ENCODE measurements around the gene NLGN1. TPM values are rescaled to one million over a fixed set of nuclear protein-coding genes. Genes with fewer than 3 reads are reported as not detected.
"Not testable (repeated sequence)": the region's sequence is repeated elsewhere in the genome, so short reads cannot be mapped to it uniquely, and the experiment has no call there.

NLGN1 gene
- total RNA-seq, 4 donors from 2014 or later: 12.9 to 20.9 (median 18.0) TPM

DNA sequence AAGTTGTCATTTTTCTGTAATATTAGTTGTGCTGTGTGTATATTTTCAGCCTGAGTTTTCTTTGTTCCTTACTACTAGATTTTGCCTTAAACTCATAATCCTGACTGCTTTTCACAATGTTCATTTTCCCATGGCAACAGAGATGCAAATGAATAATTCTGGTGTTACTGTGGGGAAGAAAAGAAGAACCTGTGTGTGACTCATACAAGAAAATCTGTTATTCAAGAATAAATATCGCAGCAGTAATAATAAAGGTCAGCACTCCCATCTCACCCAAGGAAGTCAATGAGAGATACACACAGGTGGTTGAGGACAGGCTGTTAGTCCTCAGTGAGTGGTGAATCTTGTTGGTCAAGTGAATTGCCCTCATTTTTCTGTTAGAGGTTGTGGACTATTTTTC is 805.0 kb downstream of the NLGN1 start:
- TF ChIP-seq, protein P1, sequence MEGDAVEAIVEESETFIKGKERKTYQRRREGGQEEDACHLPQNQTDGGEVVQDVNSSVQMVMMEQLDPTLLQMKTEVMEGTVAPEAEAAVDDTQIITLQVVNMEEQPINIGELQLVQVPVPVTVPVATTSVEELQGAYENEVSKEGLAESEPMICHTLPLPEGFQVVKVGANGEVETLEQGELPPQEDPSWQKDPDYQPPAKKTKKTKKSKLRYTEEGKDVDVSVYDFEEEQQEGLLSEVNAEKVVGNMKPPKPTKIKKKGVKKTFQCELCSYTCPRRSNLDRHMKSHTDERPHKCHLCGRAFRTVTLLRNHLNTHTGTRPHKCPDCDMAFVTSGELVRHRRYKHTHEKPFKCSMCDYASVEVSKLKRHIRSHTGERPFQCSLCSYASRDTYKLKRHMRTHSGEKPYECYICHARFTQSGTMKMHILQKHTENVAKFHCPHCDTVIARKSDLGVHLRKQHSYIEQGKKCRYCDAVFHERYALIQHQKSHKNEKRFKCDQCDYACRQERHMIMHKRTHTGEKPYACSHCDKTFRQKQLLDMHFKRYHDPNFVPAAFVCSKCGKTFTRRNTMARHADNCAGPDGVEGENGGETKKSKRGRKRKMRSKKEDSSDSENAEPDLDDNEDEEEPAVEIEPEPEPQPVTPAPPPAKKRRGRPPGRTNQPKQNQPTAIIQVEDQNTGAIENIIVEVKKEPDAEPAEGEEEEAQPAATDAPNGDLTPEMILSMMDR (IDR thresholded peaks at IDR 0.05): no peak
- TF ChIP-seq POLR2AphosphoS5 (IDR thresholded peaks at IDR 0.05) (no peak), POLR2A (IDR thresholded peaks at IDR 0.05; ENCODE audit: low read depth) (no peak), EP300 (IDR thresholded peaks at IDR 0.05) (no peak)
- Histone ChIP-seq H3K4me1 (peaks cover 0 to 25% (median 9%) of the 10 kb centered on the region in 4 donors), H3K27me3 (no peaks in the 10 kb centered on the region), H3K27ac (replicated peaks in 1 of 4) (no peak overlapping the region), H3K4me3 (no peak overlapping the region), H3K36me3 (no peaks in the 10 kb centered on the region), H3K9me3 (no peaks in the 10 kb centered on the region)
- 71% methylated on average over 1 of the region's 1 CpG for WGBS
- DNase-seq (ENCODE audit: extremely low spot score): no peak
- intact Hi-C loops (cut with DNase I): no loop called here

DNA sequence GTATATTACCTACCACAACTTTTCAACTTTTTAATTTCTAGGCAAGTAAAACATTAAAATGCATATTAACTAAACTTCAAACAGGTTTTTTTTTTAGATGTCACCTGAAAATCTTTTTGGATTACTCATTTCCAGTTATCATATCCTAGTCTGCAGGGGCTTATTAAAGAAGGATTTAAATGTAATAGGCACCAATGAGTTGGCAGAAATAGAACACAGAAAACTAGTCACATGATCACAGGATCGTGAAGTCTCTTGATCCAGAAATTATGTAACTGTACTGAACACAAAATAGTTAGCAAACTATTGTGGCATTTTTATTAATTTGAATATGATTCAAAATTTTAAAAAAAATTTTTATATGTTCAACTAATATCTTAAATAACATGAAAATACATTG is 807.2 kb downstream of the NLGN1 start:
- H3K9me3 ChIP-seq: no peaks in the 10 kb centered on the region
- H3K4me3 ChIP-seq: no peak overlapping the region
- H3K36me3 ChIP-seq: no peaks in the 10 kb centered on the region
- H3K4me1 ChIP-seq: peaks cover 0 to 16% (median 9%) of the 10 kb centered on the region in 4 donors
- 32% methylated on average over 1 of the region's 1 CpG for WGBS
- no peak for DNase-seq (ENCODE audit: extremely low spot score)
- intact Hi-C loops (cut with DNase I): no loop called here
- TF ChIP-seq POLR2A (IDR thresholded peaks at IDR 0.05; ENCODE audit: low read depth): no peak
- TF ChIP-seq, protein P1 (IDR thresholded peaks at IDR 0.05): no peak
- no peak for TF ChIP-seq EP300 (IDR thresholded peaks at IDR 0.05)
- no peak for TF ChIP-seq POLR2AphosphoS5 (IDR thresholded peaks at IDR 0.05)
- H3K27me3 ChIP-seq: no peaks in the 10 kb centered on the region
- H3K27ac ChIP-seq (replicated peaks in 1 of 4): no peak overlapping the region

DNA sequence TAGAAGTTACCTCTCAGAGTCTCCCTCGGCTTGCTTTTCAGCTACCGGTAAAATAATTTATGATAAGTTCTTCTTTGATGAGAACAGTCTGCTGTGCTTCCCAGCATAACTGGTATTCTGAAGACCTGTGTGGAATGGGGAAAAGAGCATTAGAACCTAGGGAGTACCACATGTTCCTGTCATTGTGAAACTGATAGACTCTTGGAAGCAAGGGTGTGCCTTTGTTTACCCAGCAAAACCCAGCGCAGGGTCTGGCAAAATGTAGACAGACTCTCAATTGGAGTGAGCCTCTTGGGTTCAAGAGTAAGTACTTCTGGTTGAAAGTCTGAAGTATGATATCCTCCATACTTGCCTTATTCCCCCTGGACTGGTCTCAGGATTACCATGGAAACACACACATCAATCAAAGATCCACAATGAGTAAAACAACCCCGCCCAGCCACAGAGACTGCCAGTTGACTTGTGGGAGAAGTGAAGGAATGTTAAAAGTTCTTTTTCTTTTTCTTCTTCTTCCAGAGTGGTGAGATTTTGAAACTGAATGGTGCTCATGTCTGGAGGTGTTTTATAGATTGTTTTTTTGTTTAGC is 809.2 kb downstream of the NLGN1 start:
- intact Hi-C loops (cut with DNase I): no loop called here
- WGBS: 89% methylated on average over 4 of the region's 4 CpGs
- H3K4me1 ChIP-seq: peaks cover 0 to 16% (median 9%) of the 10 kb centered on the region in 4 donors
- H3K27ac ChIP-seq (replicated peaks in 1 of 4): no peak overlapping the region
- TF ChIP-seq, protein P1 (IDR thresholded peaks at IDR 0.05): no peak
- no peak overlapping the region for H3K4me3 ChIP-seq
- no peak for DNase-seq (ENCODE audit: extremely low spot score)
- no peaks in the 10 kb centered on the region for H3K36me3 ChIP-seq
- no peaks in the 10 kb centered on the region for H3K27me3 ChIP-seq
- H3K9me3 ChIP-seq: no peaks in the 10 kb centered on the region

DNA sequence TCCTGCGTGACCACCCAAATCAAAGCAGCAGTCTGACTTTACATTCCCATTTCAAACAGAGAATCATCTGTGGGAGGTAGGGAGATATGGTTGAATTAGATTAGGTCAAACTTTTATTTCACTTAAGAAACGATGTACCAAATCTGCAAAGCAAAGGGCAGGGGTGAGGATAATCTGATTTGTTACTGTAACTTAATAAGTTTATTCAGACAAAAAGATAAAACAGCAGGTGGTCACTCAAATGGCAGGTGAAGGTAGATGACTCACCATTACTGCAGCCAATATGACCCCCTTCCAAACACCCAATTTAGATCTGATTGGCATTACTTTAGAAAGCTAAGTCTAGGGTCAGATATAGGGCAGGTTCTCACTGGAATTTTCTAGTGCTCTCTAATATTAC is 810.6 kb downstream of the NLGN1 start:
- Histone ChIP-seq H3K4me3 (no peak overlapping the region), H3K27ac (replicated peaks in 1 of 4) (no peak overlapping the region), H3K9me3 (no peaks in the 10 kb centered on the region), H3K4me1 (peaks cover 0 to 4% (median 2%) of the 10 kb centered on the region in 4 donors), H3K27me3 (no peaks in the 10 kb centered on the region), H3K36me3 (no peaks in the 10 kb centered on the region)
- DNase-seq (ENCODE audit: extremely low spot score): no peak
- intact Hi-C loops (cut with DNase I): no loop called here
- 90% methylated on average over 2 of the region's 2 CpGs for WGBS
- no peak for TF ChIP-seq POLR2A (IDR thresholded peaks at IDR 0.05; ENCODE audit: low read depth)
- TF ChIP-seq, protein P1 (IDR thresholded peaks at IDR 0.05): no peak
- no peak for TF ChIP-seq POLR2AphosphoS5 (IDR thresholded peaks at IDR 0.05)
- no peak for TF ChIP-seq EP300 (IDR thresholded peaks at IDR 0.05)

DNA sequence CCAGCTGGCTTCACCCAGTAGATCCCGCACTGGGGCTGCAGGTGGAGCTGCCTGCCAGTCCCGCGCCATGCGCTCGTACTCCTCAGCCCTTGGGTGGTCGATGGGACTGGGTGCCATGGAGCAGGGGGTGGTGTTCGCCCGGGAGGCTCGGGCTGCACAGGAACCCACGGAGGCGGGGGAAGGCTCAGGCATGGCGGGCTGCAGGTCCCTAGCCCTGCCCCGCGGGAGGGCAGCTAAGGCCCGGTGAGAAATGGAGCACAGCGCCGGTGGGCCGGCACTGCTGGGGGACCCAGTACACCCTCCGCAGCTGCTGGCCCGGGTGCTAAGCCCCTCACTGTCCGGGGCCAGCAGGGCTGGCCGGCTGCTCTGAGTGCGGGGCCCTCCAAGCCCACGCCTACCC is 814.4 kb downstream of the NLGN1 start:
- WGBS: 96% methylated on average over 11 of the region's 24 CpGs
- DNase-seq (ENCODE audit: extremely low spot score); H3K36me3 ChIP-seq; H3K4me3 ChIP-seq; H3K27ac ChIP-seq (replicated peaks in 1 of 4); intact Hi-C loops (cut with DNase I); H3K9me3 ChIP-seq; H3K27me3 ChIP-seq; H3K4me1 ChIP-seq: not testable (repeated sequence)
